Putamen (tissue), 1 donor: ENCODE measurements around the gene IFT122.
A peak's percentile ranks its signal among the peaks of the same experiment; 100 is the strongest.

Experiments used
- DNase-seq: peaks from one replicate; pipeline ENCODE4 v3.0.0-alpha.2; 2016; ENCODE audit warnings: low spot score

Gene IFT122

GRCh38 chr3:129435367-129435766 is 4.7 kb upstream of the IFT122 start:
- DNase-seq, result no peak

DNA sequence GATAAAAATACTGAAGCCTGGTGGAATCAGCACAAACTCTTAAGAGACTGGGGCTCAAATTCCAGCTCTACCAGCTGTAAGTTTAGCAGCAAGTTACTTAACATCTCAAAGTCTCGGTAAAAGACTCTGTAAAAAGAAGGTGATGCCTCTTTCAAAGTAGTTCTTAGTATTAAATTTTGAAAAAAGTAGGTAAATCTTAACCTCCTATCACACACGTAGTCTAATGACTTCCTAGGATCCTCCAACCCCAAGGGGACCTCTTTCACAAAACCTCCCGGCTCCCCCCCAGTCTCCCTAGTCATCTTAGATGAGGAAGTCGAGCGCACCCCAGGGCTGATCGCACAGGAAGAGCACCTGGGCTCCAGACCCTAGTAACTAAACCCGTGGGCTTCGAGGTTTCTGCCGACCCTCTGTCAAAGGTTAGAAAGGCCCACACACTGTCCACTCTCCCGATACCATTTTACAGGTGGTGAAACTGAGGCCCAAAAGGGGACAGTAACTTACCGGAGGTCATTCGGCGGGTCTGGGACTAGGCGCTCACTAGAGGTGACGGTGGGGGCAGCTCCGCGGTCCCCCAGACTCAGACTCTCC is 703 bp upstream of the IFT122 start:
- DNase-seq, result no peak

- DNase-seq, result no peak
These were observed 680 bp downstream of the IFT122 start for GRCh38 chr3:129440618-129441190.

- DNase-seq, result peak; percentile 38
These were observed 1.2 kb downstream of the IFT122 start for GRCh38 chr3:129441215-129441614.

DNA sequence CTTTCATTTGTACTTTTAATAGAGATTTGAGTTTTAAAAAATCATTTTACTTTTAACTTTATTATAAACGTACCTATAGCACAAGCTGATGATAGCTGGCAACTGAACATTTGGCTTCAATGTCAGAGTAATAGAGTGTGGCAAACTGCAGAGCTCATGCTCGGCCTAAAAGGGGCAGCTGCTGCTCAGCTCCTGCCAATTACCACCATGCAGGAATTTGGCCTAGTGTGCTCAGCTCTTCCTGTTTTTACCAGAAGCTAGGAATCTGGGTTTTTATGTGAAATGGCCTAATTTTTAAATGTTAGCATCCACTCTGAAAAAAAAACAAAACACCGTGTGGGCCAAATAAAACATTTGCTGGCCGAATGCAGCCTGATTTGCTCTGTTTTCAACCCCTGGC is 1.8 kb downstream of the IFT122 start:
- DNase-seq, result peak; percentile 56

DNA sequence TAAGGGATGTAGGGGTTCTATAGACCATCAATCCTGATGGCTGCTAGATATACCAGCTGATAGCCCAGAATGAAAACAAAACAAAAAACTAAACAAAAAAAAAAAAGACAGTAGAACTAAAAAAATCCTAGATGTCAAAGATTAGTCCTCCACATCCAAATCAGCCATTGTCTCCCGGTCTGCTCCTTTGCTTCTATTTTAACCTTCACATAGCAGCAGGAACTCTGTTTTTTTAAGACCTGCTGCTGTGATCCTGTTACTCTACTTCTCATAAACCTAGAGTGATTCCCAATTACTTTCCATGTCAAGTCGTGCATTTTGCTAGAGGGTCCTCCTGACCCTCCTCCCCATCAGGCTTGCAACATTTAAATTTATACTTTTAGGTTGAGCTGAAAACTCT is 2.5 kb downstream of the IFT122 start:
- DNase-seq, result no peak

GRCh38 chr3:129442947-129443346 is 2.9 kb downstream of the IFT122 start:
- DNase-seq, result no peak

DNA sequence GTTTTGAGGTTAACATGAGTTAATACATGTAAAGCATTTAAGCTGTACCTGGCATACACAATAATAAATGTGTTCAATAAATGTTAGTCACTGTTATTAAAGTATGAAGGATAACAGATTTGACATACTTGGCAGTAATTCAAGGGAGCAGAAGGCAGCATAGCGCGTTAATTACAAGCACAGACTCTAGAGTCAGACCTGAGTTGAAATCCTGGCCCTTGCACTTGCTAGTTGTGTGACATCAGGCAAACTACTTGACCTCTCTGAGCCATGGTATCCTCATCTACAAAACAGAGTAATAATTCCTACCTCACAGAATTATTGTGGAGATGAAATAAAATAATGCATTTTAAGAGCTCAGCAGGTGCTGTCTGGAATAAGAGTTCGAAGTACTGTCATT is 5.4 kb downstream of the IFT122 start:
- DNase-seq, result no peak

GRCh38 chr3:129446926-129447325 is 6.9 kb downstream of the IFT122 start:
- no peak for DNase-seq

DNA sequence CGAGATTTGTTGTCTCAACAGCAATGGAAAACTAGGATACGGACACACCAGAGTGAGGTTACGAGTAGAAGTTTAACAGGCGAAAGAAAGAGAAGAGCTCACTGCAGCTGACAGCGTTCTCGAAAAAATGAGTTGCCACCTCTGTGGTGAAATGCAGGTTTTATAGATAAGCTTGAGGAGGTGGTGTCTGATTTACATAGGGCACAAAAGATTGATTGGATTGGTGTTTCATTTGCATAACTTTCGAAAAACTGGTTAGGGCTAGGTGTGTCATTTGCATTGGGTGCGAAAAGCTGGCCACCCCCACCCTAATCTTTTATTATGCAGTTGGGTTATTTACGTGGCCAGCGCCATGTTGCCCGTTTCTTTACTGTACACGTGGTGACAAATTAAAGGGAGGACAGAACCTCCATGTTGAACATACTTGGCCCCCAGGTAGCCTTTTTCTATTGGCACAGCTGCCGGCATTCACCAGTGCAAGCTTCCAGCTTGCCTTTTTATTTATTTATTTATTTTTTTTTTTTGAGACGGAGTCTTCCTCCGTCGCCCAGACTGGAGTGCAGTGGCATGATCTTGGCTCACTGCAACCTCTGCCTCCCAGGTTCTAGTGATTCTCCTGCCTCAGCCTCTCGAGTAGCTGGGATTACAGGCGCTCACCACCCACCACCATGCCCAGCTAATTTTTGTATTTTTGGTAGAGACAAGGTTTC is 8.3 kb downstream of the IFT122 start:
- DNase-seq, result no peak

DNA sequence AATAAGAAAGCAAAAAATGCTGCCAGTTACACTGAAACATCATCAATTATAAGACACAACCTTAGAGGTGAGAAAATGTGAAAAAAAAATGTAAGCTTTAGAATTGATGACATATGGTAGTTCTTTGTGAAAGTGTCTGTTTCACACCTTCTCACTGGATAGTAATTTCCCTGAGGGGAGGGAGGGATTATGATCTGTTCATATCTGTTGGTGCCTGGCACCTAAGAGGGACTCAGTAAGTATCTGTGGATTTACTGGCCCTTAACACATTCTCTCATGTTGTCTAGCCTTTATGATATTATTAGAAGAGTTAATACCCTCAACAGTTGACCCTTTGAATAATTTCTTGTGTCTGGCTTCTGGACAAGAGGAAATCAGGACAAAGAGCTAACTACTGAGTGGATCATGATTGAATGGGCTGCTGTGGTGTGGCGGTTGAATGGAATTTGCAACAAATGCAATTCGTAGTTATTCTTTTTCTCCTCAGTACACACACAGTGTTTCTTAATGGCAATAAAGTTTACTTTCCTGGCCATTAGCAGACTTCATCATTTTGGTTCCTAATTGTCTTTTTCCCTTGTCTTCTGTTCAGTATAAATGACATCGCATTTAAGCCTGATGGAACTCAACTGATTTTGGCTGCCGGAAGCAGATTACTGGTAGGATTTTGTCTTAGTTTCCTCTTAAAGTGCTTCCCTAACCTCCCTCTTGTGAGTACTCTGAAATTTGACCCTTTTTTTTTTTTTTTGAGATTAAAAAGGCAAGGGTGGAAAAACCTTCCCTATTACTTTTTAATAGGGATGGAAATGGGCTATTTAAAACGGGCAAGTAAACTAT is 9.5 kb downstream of the IFT122 start:
- no peak for DNase-seq

- no peak for DNase-seq
These were observed 13.7 kb downstream of the IFT122 start for GRCh38 chr3:129453732-129454131.

- DNase-seq, result no peak
These were observed 20.1 kb downstream of the IFT122 start for GRCh38 chr3:129460155-129460554.

DNA sequence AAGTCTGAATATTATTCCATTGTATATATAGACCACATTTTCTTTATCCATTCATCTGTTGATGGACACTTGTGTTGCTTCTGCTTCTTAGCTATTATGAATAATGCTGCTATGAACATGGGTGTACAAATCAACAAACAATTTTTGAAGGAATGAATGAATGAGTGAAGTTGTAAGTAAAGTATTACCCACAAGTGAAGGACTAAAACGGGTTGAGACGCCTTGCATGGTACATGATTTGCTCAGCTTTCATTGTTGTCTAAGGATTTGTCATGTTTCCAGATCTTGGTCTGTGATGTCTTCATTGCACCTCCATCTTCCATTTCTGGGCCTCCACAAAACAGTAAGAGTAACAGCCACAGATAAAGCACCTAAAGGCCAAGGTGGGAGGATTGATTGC is 20.5 kb downstream of the IFT122 start:
- DNase-seq, result no peak

DNA sequence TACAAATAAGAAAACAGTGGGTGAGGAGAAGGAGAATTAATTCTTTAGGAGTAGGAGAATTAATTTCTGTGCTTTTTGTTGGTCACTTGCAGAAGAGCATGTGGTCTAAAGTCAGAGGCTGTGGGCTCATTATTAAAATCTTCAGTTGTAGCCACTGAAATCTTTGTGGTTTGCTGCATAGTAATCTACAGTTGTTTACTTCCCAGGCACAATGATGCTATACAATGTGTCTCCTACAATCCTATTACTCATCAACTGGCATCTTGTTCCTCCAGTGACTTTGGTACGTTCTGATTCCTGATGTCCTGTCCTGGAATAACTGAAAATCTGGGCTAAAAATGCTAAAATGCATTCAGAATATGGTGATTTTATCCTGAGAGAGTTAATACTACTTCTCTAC is 21.0 kb downstream of the IFT122 start:
- DNase-seq, result no peak

GRCh38 chr3:129461461-129462146 is 21.6 kb downstream of the IFT122 start:
- no peak for DNase-seq

- DNase-seq, result no peak
These were observed 22.4 kb downstream of the IFT122 start for GRCh38 chr3:129462361-129462968.

DNA sequence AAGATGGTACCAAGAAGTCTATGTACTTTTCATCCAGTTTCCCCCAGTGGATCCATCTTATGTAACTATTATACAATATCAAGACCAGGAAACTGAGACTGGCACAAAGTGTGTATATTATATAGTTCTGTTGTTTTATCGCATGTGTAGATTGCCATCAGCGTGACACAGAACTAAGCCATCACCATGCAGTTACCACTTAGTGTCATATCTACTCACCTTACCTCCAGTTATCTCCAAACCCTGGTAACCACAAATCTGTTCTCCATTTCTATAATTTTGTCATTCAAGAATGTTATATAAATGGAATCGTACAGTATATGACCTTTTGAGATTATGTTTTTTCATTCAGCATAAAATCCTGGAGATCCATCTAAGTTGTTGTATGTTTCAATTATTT is 23.1 kb downstream of the IFT122 start:
- no peak for DNase-seq

- DNase-seq, result peak; percentile 57
These were observed 23.7 kb downstream of the IFT122 start for GRCh38 chr3:129463716-129464115.

GRCh38 chr3:129467932-129468331 is 27.9 kb downstream of the IFT122 start:
- DNase-seq, result no peak

DNA sequence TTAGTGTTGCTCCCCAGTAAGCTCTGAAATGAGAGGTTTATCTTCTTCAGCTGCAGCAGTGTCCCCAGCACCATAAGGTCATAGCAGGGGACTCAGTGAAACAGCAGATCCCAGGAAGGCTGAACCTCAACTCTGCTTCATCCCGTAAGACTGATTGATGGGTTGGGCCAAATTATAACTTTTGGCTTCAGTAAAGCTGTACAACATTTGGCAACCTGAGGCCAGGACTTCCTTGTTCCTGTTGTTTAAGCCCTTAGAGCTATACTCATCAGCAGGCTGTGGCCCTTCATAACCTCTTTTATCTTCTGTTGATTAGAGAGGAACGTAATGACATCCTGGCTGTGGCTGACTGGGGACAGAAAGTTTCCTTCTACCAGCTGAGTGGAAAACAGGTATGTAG is 29.0 kb downstream of the IFT122 start:
- no peak for DNase-seq

- no peak for DNase-seq
These were observed 30.8 kb downstream of the IFT122 start for GRCh38 chr3:129470861-129471260.
